Panc1 (cell line): ENCODE measurements around the gene PIGA.

ENCODE experiments used
- CTCF ChIP-seq: fragments of 450-650 bp; IDR thresholded peaks from 2 replicates; pipeline ENCODE4 v1.5.1; 2017; ENCODE audit warnings: mild to moderate bottlenecking
- POLR2AphosphoS5 ChIP-seq: IDR thresholded peaks from 2 replicates; pipeline ENCODE4 v1.6.1; 2012; ENCODE audit warnings: mild to moderate bottlenecking, low read depth, low read length, moderate library complexity
- REST ChIP-seq, 2 experiments: IDR thresholded peaks; 2 replicates each; pipeline ENCODE4 v1.6.1; 2011 to 2012; ENCODE audit warnings: low read depth in 2 of 2, control low read depth in 1 of 2, low read length in 1 of 2, mild to moderate bottlenecking in 1 of 2, moderate library complexity in 1 of 2; ENCODE audit not compliant: insufficient read depth in 1 of 2

GRCh38 chrX:15356444-15356843 is 21.1 kb upstream of the PIGA start:
- no peak for TF ChIP-seq POLR2AphosphoS5
- no peak for TF ChIP-seq CTCF
- TF ChIP-seq REST (IDR thresholded peaks at IDR 0.05; ENCODE audit: insufficient read depth in 1 of 2, low read depth in 2 of 2, low read length in 1 of 2): no peak
